ENCODE results near the gene PRKAA1. TPM values are rescaled to one million over a fixed set of nuclear protein-coding genes. Genes with fewer than 3 reads are reported as not detected.
A peak's percentile ranks its signal among the peaks of the same experiment; 100 is the strongest.

The PRKAA1 gene
- total RNA-seq = 100 to 1,000 TPM in 1 of 2 donors, 10 to 100 TPM in 1; 56.6 to 158 TPM

- peak within 1 kb of the TSS; percentile 91 to 94 for H3K27ac ChIP-seq
These were observed at the start of gene PRKAA1 for GRCh38 chr5:40798012-40798800. TSS of gene PRKAA1 (minus strand) at chr5:40798374. CDS start at chr5:40798189, 185 bp downstream.

GRCh38 chr5:40847525-40847924 is 49.4 kb upstream of the PRKAA1 start:
- no peak for TF ChIP-seq CTCF (IDR thresholded peaks at IDR 0.05)

More at GRCh38 chr5:40798012-40798800, at the start of gene PRKAA1:
- Histone ChIP-seq H3K27me3 (replicated peaks; ENCODE audit: insufficient read depth) (no peaks in the 10 kb centered on the region), H3K4me1 (ENCODE audit: control insufficient read depth in 1 of 2, low read depth in 2 of 2) (peaks cover 27 to 32% of the 10 kb centered on the region in 2 donors), H3K4me3 (peak within 1 kb of the TSS; percentile 83), H3K9me3 (no peaks in the 10 kb centered on the region), H3K36me3 (no peaks in the 10 kb centered on the region)
- DNase-seq (ENCODE audit: low spot score) (peak; percentile 65), ATAC-seq (ENCODE audit: insufficient number of reproducible peaks, low FRiP score, low read depth) (peak; percentile 94)
- TF ChIP-seq CTCF (IDR thresholded peaks at IDR 0.05) = peak; percentile 58

GRCh38 chr5:40846371-40846770 is 48.2 kb upstream of the PRKAA1 start:
- no peaks in the 10 kb centered on the region for H3K27me3 ChIP-seq (replicated peaks; ENCODE audit: insufficient read depth)
- DNase-seq (ENCODE audit: low spot score) = no peak
- no peak overlapping the region for H3K27ac ChIP-seq
- H3K9me3 ChIP-seq = no peaks in the 10 kb centered on the region
- no peak for ATAC-seq (ENCODE audit: insufficient number of reproducible peaks, low FRiP score, low read depth)
- no peak overlapping the region for H3K4me3 ChIP-seq
- peaks cover 6 to 17% of the 10 kb centered on the region in 2 donors for H3K4me1 ChIP-seq (ENCODE audit: control insufficient read depth in 1 of 2, low read depth in 2 of 2)
- H3K36me3 ChIP-seq = no peaks in the 10 kb centered on the region
- TF ChIP-seq CTCF (IDR thresholded peaks at IDR 0.05) = no peak

More at GRCh38 chr5:40847525-40847924, 49.4 kb upstream of the PRKAA1 start:
- Histone ChIP-seq H3K27me3 (replicated peaks; ENCODE audit: insufficient read depth) (no peaks in the 10 kb centered on the region), H3K36me3 (no peaks in the 10 kb centered on the region), H3K27ac (no peak overlapping the region), H3K4me3 (no peak overlapping the region), H3K4me1 (ENCODE audit: control insufficient read depth in 1 of 2, low read depth in 2 of 2) (peaks cover under 1 to 11% of the 10 kb centered on the region in 2 donors), H3K9me3 (no peaks in the 10 kb centered on the region)
- no peak for ATAC-seq (ENCODE audit: insufficient number of reproducible peaks, low FRiP score, low read depth)
- no peak for DNase-seq (ENCODE audit: low spot score)

GRCh38 chr5:40844565-40844964 is 46.4 kb upstream of the PRKAA1 start:
- Histone ChIP-seq H3K27ac (no peak overlapping the region), H3K27me3 (replicated peaks; ENCODE audit: insufficient read depth) (no peaks in the 10 kb centered on the region), H3K36me3 (no peaks in the 10 kb centered on the region), H3K9me3 (no peaks in the 10 kb centered on the region), H3K4me3 (no peak overlapping the region), H3K4me1 (ENCODE audit: control insufficient read depth in 1 of 2, low read depth in 2 of 2) (peaks cover 10 to 21% of the 10 kb centered on the region in 2 donors)
- no peak for ATAC-seq (ENCODE audit: insufficient number of reproducible peaks, low FRiP score, low read depth)
- DNase-seq (ENCODE audit: low spot score) = no peak
- no peak for TF ChIP-seq CTCF (IDR thresholded peaks at IDR 0.05)

- no peak overlapping the region for H3K27ac ChIP-seq
- no peaks in the 10 kb centered on the region for H3K36me3 ChIP-seq
- no peaks in the 10 kb centered on the region for H3K9me3 ChIP-seq
- no peak for DNase-seq (ENCODE audit: low spot score)
- no peaks in the 10 kb centered on the region for H3K27me3 ChIP-seq (replicated peaks; ENCODE audit: insufficient read depth)
- TF ChIP-seq CTCF (IDR thresholded peaks at IDR 0.05) = no peak
- no peak for ATAC-seq (ENCODE audit: insufficient number of reproducible peaks, low FRiP score, low read depth)
- peak overlapping the region; percentile 78 for H3K4me3 ChIP-seq
- peaks cover 10 to 21% of the 10 kb centered on the region in 2 donors for H3K4me1 ChIP-seq (ENCODE audit: control insufficient read depth in 1 of 2, low read depth in 2 of 2)
These were observed 44.2 kb upstream of the PRKAA1 start for GRCh38 chr5:40842351-40842750.
